Measurements from ENCODE around the gene VPS39.

VPS39 gene

GRCh38 chr15:42155546-42156242 is 52.4 kb downstream of the VPS39 start:
- no peak for DNase-seq (ENCODE audit: low read depth)
- H3K4me3 ChIP-seq (ENCODE audit: low read length), result no peak overlapping the region
- no peak for TF ChIP-seq CTCF (conservative IDR thresholded peaks at IDR 0.05; ENCODE audit: low read depth, low read length)

GRCh38 chr15:42154956-42155355 is 53.1 kb downstream of the VPS39 start:
- no peak for DNase-seq (ENCODE audit: low read depth)
- no peak for TF ChIP-seq CTCF (conservative IDR thresholded peaks at IDR 0.05; ENCODE audit: low read depth, low read length)
- no peak overlapping the region for H3K4me3 ChIP-seq (ENCODE audit: low read length)

GRCh38 chr15:42154212-42154941 is 53.7 kb downstream of the VPS39 start:
- DNase-seq (ENCODE audit: low read depth), result no peak
- no peak for TF ChIP-seq CTCF (conservative IDR thresholded peaks at IDR 0.05; ENCODE audit: low read depth, low read length)
- no peak overlapping the region for H3K4me3 ChIP-seq (ENCODE audit: low read length)

- TF ChIP-seq CTCF (conservative IDR thresholded peaks at IDR 0.05; ENCODE audit: low read depth, low read length), result no peak
- H3K4me3 ChIP-seq (ENCODE audit: low read length), result no peak overlapping the region
- DNase-seq (ENCODE audit: low read depth), result no peak
Observed at GRCh38 chr15:42153874-42154211, 54.3 kb downstream of the VPS39 start.

- TF ChIP-seq CTCF (conservative IDR thresholded peaks at IDR 0.05; ENCODE audit: low read depth, low read length), result no peak
- no peak overlapping the region for H3K4me3 ChIP-seq (ENCODE audit: low read length)
- DNase-seq (ENCODE audit: low read depth), result no peak
Observed at GRCh38 chr15:42152921-42153698, 55.0 kb downstream of the VPS39 start.

- TF ChIP-seq CTCF (conservative IDR thresholded peaks at IDR 0.05; ENCODE audit: low read depth, low read length), result no peak
- no peak overlapping the region for H3K4me3 ChIP-seq (ENCODE audit: low read length)
- peak; percentile 63 for DNase-seq (ENCODE audit: low read depth)
Observed at GRCh38 chr15:42152196-42152920, 55.7 kb downstream of the VPS39 start.

All from retinal pigment epithelial cell (primary cell).